ENCODE data around the gene IPO4. TPM values are rescaled to one million over a fixed set of nuclear protein-coding genes. Genes with fewer than 3 reads are reported as not detected.

The IPO4 gene
- total and polyA plus RNA-seq, 10 of the 15 experiments (the other 5 are each of a cell fraction or from before 2014, with no cell fraction given): 7.8 to 139 (median 37.6) TPM

- Histone ChIP-seq H3K79me2 (ENCODE audit: control insufficient read depth, insufficient read depth, low read length) (peaks cover 43% of the 10 kb centered on the region), H3K27me3 (replicated peaks in 1 of 2; ENCODE audit: control insufficient read depth in 2 of 2, insufficient read depth in 2 of 2, low read length in 1 of 2) (no peaks in the 10 kb centered on the region), H3K4me2 (ENCODE audit: control insufficient read depth, insufficient read depth) (no peak overlapping the region), H3K9ac (ENCODE audit: control insufficient read depth, insufficient read depth, low read length) (no peak overlapping the region), H3K9me3 (replicated peaks; ENCODE audit: control insufficient read depth, insufficient read depth, low read length) (no peaks in the 10 kb centered on the region; the same call in 2 of the 3 replicates), H3K4me1 (ENCODE audit: control insufficient read depth, insufficient read depth, low read length) (no peaks in the 10 kb centered on the region), H3K4me3 (no peak overlapping the region), H3K36me3 (ENCODE audit: control insufficient read depth in 2 of 2, insufficient read depth in 2 of 2, low read length in 1 of 2) (peaks cover 20 to 25% of the 10 kb centered on the region in 2 experiments; a peak in 3 of 4 replicates), H3K27ac (ENCODE audit: control insufficient read depth, insufficient read depth) (no peak overlapping the region), H2AFZ (ENCODE audit: control insufficient read depth, low read depth, low read length) (no peak overlapping the region), H4K20me1 (ENCODE audit: control insufficient read depth, insufficient read depth) (no peaks in the 10 kb centered on the region)
- DNase-seq (ENCODE audit: low read depth, low spot score) (no peak), ATAC-seq (no peak), FAIRE-seq (no peak)
- BruUV-seq (replicated peaks): no TSS peak
- intact Hi-C loops (cut with micrococcal nuclease; ENCODE audit: unreplicated experiment) (no loop called here), in situ Hi-C loops (cut with MboI) (no loop called here)
- ChIA-PET POLR2A (interaction anchor here (0.5 to 5.8 kb wide), 8 partner anchors 9 to 1088 kb away, joined by 3 to 84 read pairs (median 4); partner anchors contain the start of genes DCAF11, EMC9, IRF9 and NRL), RAD21 (ENCODE audit: unreplicated experiment) (interaction anchor here (0.8 to 1.4 kb wide), 3 partner anchors 12 to 35 kb away, joined by 3 read pairs; partner anchors contain the start of genes DCAF11, IRF9, NRL and PSME1), CTCF (interaction anchor here (1.1 to 8.2 kb wide), 3 partner anchors 10 to 42 kb away, joined by 3 to 63 read pairs (median 6); partner anchors contain the start of gene IRF9), SMC1A (ENCODE audit: uncharacterized antibody, unreplicated experiment) (interaction anchor here (1.0 to 3.6 kb wide), 4 partner anchors 11 to 62 kb away, joined by 3 to 22 read pairs (median 5); partner anchors contain the start of genes DCAF11, IRF9 and NRL)
- no peak for TF ChIP-seq SIX5 (IDR thresholded peaks at IDR 0.05; ENCODE audit: low read depth, low read length, severe bottlenecking)
- TF ChIP-seq POLR2AphosphoS5 (IDR thresholded peaks at IDR 0.05; ENCODE audit: low read length): peak; percentile 0; the same call in 1 of the 2 replicates
- WGBS (ENCODE audit: insufficient coverage, insufficient replicate concordance, low lambda C conversion rate, missing lambda C conversion rate): 99% methylated on average over 9 of the region's 9 CpGs
Measured at GRCh38 chr14:24150061-24150460, 38.6 kb downstream of the IPO4 start.

DNA sequence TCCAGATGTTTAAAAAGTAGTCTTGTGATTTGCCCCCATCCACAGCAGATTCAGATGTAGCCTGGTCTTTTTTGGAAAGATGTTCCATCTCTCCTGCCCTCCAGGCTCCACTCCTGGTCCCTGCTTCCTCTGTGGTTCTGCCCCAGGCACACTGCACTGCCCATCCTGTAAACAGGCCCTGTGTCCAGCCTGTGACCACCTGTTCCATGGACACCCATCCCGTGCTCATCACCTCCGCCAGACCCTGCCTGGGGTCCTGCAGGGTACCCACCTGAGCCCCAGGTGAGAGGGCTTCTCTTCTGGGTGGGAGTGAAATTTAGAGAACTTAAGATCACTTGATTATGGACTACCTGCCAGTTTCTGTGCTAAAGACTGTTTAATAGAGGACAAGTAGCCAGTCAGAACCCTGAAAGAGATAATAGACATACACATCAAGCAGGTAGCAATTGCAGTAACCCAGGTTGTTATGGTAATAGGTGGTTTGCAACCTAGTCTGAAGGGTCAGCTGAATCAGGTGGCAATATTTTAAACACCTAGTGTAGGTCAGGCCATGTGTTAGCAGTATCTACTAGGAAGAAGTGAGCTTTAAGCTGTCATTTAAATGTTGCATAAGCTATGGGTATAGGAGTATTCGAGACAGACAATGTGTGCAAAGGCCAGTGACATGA is 39.2 kb downstream of the IPO4 start:
- no peak overlapping the region for H3K27ac ChIP-seq (ENCODE audit: control insufficient read depth, insufficient read depth)
- ChIA-PET CTCF (interaction anchor here (1.1 to 8.2 kb wide), 4 partner anchors 9 to 92 kb away, joined by 3 to 63 read pairs (median 6); partner anchors contain the start of gene IRF9), POLR2A (interaction anchor here (0.6 to 5.8 kb wide), 7 partner anchors 8 to 1087 kb away, joined by 3 to 99 read pairs (median 21); partner anchors contain the start of genes DCAF11, EMC9, IRF9 and NRL), SMC1A (ENCODE audit: uncharacterized antibody, unreplicated experiment) (interaction anchor here (1.0 to 4.8 kb wide), 7 partner anchors 12 to 63 kb away, joined by 3 to 54 read pairs (median 7); partner anchors contain the start of genes DCAF11, IRF9 and NRL), RAD21 (ENCODE audit: unreplicated experiment) (interaction anchor here (0.8 to 3.8 kb wide), 4 partner anchors 12 to 35 kb away, joined by 3 to 37 read pairs (median 3); partner anchors contain the start of genes DCAF11, IRF9, NRL and PSME1)
- no peaks in the 10 kb centered on the region for H3K27me3 ChIP-seq (replicated peaks in 1 of 2; ENCODE audit: control insufficient read depth in 2 of 2, insufficient read depth in 2 of 2, low read length in 1 of 2)
- H3K4me3 ChIP-seq: peak overlapping the region; percentile 82; the same call in 1 of the 2 replicates
- H3K9me3 ChIP-seq (replicated peaks; ENCODE audit: control insufficient read depth, insufficient read depth, low read length): no peaks in the 10 kb centered on the region; the same call in 2 of the 3 replicates
- intact Hi-C loops (cut with micrococcal nuclease; ENCODE audit: unreplicated experiment): loop anchor here (5.0 kb wide), 1 partner anchor 148 kb away; the partner anchor contains the start of genes DHRS1 and NOP9
- BruUV-seq (replicated peaks): no TSS peak
- ATAC-seq: no peak
- peak overlapping the region; percentile 23; the same call in 1 of the 2 replicates for H3K4me2 ChIP-seq (ENCODE audit: control insufficient read depth, insufficient read depth)
- no peak overlapping the region for H2AFZ ChIP-seq (ENCODE audit: control insufficient read depth, low read depth, low read length)
- peaks cover 4% of the 10 kb centered on the region; the same call in 1 of the 2 replicates for H3K4me1 ChIP-seq (ENCODE audit: control insufficient read depth, insufficient read depth, low read length)
- H3K36me3 ChIP-seq (ENCODE audit: control insufficient read depth in 2 of 2, insufficient read depth in 2 of 2, low read length in 1 of 2): peaks cover 18 to 24% of the 10 kb centered on the region in 2 experiments; a peak in 3 of 4 replicates
- in situ Hi-C loops (cut with MboI): no loop called here
- H3K79me2 ChIP-seq (ENCODE audit: control insufficient read depth, insufficient read depth, low read length): peaks cover 49% of the 10 kb centered on the region
- DNase-seq (ENCODE audit: low read depth, low spot score): no peak
- WGBS (ENCODE audit: insufficient coverage, insufficient replicate concordance, low lambda C conversion rate, missing lambda C conversion rate): 96% methylated on average over 3 of the region's 3 CpGs
- FAIRE-seq: no peak
- no peak for TF ChIP-seq KDM1A (IDR thresholded peaks at IDR 0.05; ENCODE audit: borderline replicate concordance)
- TF ChIP-seq TCF3 (IDR thresholded peaks at IDR 0.05; ENCODE audit: borderline replicate concordance, insufficient read depth, low read depth, low read length): no peak
- no peak for TF ChIP-seq JUND (IDR thresholded peaks at IDR 0.05; ENCODE audit: low read depth, low read length)
- TF ChIP-seq ZSCAN29 (IDR thresholded peaks at IDR 0.05): no peak
- no peak for TF ChIP-seq ATF7 (IDR thresholded peaks at IDR 0.05; ENCODE audit: low read depth)
- TF ChIP-seq POLR2AphosphoS5 (IDR thresholded peaks at IDR 0.05; ENCODE audit: low read length): peak; percentile 32; the same call in 1 of the 2 replicates
- TF ChIP-seq, protein P1, sequence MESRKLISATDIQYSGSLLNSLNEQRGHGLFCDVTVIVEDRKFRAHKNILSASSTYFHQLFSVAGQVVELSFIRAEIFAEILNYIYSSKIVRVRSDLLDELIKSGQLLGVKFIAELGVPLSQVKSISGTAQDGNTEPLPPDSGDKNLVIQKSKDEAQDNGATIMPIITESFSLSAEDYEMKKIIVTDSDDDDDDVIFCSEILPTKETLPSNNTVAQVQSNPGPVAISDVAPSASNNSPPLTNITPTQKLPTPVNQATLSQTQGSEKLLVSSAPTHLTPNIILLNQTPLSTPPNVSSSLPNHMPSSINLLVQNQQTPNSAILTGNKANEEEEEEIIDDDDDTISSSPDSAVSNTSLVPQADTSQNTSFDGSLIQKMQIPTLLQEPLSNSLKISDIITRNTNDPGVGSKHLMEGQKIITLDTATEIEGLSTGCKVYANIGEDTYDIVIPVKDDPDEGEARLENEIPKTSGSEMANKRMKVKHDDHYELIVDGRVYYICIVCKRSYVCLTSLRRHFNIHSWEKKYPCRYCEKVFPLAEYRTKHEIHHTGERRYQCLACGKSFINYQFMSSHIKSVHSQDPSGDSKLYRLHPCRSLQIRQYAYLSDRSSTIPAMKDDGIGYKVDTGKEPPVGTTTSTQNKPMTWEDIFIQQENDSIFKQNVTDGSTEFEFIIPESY (IDR thresholded peaks at IDR 0.05): no peak
- H3K9ac ChIP-seq (ENCODE audit: control insufficient read depth, insufficient read depth, low read length): no peak overlapping the region
- H4K20me1 ChIP-seq (ENCODE audit: control insufficient read depth, insufficient read depth): no peaks in the 10 kb centered on the region

Measured in GM12878 (cell line).